Frontal cortex (tissue), 4 donors: ENCODE results near the gene VENTX. TPM values are rescaled to one million over a fixed set of nuclear protein-coding genes. Genes with fewer than 3 reads are reported as not detected.

Source experiments
- DNase-seq, 2 donors: peaks; one replicate each; pipeline ENCODE4 v3.0.0; 2012; ENCODE audit warnings: low spot score in 2 of 2
- FAIRE-seq: peaks from 2 replicates; lab custom pipeline; 2012; peaks lifted over from hg19 to GRCh38; lab: Jason Lieb, UNC
- total RNA-seq: library from RNA; depleted of rRNA; stranded (reverse); fragments of >200 nt; gene quantifications from one replicate; pipeline ENCODE4 v1.2.3, GENCODE V29; 2014
- donor health status: control.
- donor health status: control.
- donor health status: control.

The VENTX gene
- total RNA-seq, 1 donor from 2014 or later = not detected

DNA sequence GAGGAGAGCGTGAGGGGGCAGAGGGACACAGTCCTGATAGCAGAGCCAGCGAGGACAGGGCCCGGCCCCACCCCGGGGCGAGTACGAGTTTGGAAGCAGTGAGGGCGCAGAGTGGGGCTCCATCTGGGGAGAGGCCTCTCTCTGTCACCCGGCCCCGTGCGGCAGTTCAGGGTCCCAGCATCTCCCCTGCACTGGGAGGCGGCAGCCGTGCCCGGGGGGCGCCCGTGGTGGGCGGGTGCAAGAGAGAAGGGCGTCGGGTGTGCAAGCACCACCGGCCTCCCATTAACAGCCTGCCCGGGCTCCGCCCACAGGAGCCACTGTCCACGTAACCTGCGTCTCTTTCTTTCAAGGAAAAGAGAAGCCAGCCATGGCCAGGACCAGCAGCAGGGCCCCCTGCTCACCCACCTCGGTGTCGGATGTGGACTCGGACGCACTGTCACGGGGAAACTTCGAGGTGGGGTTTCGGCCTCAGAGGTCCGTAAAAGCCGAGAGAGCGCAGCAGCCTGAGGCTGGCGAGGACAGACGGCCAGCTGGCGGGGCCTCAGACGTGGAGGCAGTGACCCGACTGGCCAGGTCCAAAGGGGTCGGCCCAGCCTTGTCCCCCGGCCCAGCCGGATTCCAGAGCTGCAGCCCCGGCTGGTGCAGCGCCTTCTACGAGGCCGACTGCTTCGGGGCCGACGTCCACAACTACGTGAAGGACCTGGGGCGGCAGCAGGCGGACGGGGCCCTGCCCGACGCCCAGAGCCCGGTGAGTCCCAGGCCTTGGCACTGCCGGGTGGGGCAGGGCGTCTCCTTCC lies 36.3 kb upstream of the VENTX start:
- FAIRE-seq (no peak), DNase-seq (no peak)

DNA sequence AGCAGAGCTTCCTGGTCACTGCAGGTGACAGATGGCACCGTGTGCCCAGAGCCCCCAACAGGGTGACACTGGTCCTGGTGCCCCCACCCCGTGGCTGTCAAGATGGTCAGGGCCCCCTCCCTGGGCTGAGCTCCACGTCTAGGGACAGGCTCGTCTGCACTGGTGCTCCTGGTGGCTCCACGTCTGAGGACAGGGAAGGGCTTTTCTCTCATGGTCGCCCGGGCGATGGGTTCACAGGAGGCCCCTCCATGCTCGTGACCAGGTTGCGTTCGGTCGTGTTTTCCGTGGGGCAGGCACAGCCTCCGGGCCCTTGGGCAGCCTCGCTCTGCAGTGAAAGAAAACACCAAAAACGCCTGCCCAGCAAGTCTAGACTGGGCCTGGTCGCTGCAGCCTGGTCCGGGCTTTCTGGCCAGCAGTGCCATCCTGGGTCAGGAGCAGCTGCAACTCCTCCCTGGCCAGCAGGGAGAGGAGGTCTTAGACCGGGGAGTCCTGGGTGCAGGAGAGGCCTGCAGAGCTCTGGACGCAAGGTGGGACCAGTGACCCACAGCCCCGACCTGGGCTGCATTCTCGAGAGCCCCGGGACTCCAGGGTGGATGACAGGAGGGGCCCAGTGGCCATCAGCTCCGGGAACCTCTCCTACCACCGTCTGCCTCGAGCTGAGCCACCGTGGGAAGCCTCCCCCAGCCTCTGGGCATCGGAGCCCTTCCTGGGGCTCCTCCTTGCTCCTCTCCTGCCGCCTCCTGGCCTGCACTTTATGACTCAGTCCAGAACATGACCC lies 35.5 kb upstream of the VENTX start:
- no peak for FAIRE-seq
- DNase-seq = no peak

DNA sequence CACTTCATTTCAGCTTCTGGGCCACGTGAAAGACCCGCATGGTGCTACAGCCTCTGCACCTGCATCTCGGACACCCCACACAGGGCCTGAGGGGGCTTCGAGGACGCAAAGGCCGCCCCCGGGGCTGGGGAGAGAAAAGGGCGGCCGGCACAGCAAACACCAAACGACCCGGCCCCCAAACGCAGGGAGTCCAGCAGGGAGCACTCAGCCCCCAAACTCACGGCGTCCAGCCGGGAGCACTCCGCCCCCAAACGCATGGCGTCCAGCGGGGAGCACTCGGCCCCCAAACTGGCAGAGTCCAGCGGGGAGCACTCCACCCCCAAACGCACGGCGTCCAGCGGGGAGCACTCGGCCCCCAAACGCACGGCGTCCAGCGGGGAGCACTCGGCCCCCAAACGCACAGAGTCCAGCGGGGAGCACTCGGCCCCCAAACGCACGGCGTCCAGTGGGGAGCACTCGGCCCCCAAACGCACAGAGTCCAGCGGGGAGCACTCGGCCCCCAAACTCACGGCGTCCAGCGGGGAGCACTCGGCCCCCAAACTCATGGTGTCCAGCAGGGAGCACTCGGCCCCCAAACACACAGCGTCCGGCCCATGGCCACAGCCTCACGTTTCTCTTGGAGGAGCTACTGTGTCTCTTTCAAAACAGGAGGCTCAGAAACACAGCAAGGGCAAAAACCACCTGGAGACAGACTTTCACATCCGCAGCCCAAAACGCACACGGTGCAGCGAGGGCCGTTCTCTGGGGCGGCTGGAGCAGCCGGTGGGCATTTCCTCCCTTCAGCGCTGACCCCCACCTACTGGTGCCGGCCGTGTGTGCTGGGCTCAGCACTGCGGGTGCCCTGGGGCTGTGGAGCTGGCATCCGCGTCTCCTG lies 34.6 kb upstream of the VENTX start:
- FAIRE-seq (no peak), DNase-seq (no peak)

DNA sequence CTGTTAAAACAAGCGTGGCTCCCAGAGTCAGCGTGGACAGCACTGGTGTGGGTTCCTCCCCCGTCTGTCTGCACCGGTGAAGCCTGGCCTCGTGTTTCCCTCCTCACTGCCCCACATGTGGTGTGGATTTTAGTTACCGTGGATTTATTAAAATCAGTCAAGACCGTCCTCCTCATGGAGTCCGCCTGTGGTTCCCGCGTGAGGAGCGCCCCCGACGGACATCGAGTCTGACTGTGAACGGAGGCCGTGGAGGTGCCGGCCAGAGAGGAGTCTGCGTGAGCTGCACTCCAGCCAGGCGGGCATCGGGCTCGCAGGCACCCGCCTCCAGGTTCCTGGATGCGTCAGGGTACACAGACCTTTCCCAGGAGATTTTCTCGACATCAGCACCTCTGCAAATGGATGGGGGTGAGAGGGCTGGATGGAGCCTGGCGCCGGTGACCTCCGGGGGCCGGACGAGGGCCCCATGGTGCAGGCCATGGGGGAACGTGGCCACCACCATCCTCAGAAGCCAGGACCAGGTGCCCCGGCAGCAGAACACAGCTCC lies 33.9 kb upstream of the VENTX start:
- no peak for FAIRE-seq
- DNase-seq = no peak

DNA sequence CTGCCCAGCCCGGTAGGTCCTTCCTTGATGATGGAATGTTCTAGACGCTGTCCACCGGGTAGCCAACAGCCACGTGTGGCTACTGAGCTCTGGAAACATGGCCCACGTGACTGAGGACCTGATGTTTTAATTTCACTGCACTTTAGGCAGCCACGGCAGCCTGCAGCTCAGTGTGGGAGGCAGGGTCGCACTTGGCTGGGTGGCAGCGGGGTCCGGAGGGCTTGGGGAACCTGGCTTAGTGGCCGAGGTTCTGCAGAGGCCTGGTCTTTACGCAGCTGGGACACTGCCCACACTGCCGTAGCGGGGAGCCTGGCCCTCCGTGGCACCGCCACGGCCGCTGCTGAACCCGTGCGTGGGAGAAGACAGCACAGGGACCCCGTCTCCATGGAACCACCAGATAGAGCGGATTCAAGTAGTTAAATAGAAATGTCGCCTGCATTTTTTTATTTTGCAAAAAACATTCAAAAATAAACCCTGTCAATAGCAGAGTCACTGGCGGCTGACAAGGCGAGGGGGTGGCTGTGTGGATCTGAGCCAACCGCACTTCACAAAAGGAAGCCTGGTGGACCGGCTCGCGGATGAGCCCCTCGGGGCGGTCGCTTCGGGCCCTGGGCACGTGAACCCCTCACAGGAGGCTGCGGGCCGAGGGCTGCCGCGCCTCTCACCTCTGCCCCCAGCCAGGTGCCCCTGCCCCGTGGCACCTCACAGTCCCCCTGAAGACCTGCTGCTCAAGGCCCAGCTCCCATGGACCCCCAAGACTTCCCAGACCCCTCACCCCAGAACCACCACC lies 33.2 kb upstream of the VENTX start:
- DNase-seq (no peak), FAIRE-seq (no peak)

DNA sequence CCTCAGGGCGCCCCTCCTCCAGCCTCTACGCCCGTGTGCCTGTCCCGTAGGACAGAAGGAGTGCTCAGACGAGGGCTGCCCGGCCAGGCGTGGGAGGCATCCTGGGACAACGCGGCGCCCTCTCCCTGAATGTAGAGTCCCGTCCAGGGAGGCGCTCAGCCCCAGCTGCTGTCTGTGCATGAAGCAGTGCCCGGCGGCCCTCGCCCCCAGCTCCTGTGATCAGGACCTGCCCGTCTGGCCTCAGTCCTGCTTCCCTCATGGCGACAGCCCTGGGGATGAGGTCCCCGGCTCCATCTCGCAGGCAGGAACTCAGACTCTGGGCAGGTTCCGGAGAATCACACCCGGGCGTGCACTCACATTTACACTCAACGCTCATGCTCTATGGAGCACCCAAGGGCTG lies 32.5 kb upstream of the VENTX start:
- FAIRE-seq (no peak), DNase-seq (no peak)

DNA sequence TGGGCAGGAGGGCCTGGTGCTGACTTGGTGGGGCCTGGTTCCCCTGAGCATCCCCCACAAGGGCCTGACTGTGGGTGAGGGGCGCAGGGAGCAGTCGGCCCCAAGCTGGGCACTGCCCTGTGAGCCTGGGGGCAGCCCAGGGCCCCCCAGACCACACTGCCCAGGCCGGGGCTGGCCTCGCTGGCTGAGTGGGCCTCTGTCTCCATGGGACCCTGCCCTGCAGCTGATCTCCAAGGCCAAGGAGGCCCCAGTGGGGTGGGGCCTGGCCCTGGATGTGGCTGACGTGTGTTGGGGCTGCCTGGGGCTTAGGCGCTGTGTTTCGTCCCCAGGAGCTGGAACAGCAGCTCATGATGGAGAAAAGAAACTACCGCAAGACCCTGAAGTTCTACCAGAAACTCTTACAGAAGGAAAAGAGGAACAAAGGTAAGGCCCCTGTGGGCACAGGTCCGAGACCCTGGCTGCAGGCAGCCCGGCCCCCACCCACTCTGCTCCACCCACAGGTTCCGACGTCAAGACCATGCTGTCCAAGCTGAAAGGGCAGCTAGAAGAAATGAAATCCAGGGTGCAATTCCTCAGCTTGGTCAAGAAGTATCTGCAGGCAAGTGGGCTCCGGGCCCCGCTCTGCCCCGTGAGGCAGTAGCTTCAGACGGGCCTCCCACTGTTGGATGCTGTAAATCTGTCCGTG lies 31.2 kb upstream of the VENTX start:
- DNase-seq = no peak
- FAIRE-seq = no peak

DNA sequence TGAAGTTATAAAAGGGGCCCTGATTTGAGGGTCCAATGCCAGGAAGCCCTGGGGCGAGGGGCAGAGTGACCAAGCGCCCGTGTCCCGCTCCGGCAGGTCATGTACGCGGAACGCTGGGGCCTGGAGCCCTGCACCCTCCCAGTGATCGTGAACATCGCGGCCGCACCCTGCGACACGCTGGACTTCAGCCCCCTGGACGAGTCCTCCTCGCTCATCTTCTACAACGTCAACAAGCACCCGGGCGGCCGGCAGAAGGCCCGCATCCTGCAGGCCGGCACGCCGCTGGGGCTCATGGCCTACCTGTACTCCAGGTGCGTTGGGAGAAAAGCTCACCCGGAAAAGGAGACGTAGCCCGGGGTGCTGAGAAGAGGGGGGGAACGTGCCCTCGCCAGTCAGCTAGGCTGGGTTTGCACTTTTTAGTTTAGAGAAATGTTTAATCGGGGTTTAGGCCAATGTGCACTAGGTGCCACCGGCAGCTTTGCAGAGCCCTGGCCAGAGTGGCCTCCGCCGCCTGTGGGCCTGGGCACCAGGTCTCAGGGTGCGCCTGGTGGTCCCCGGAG lies 30.5 kb upstream of the VENTX start:
- FAIRE-seq (no peak), DNase-seq (no peak)

DNA sequence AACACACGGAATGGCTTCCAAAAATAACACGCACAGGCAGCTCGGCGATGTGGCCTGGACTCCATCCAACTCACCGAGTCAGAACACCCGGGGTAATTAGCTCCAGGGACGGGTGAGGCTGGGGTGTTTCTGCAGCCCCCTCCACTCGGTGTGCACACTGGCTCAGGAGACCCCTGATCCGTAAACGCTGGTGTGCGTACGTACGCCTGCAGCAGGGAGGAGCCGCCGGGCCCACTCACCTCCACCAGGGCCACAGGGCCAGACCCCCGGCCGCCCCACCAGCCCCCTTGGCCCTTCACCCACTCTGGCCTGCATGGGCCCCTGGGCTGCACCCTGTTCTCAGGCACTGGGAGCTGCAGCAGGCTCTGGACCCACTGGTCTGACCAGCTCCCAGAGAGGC lies 30.0 kb upstream of the VENTX start:
- FAIRE-seq = no peak
- DNase-seq = no peak

DNA sequence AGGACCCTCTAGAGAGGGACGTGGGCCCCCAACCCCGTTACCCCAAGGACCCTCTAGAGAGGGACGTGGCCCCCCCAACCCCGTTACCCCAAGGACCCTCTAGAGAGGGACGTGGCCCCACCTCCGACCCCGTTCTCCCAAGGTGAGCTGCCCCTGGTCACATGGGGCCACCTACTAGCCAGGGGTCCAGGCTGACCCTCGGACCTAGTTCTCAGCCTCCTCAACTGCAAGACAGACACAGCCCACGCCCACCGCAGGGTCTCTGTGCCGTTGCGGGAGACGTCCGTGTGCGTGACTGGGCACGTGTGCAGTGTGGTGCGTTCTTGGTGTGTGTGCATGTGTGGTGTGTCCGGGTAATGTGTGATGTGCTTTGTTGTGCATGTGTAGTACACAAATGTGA lies 29.2 kb upstream of the VENTX start:
- no peak for DNase-seq
- FAIRE-seq = no peak

DNA sequence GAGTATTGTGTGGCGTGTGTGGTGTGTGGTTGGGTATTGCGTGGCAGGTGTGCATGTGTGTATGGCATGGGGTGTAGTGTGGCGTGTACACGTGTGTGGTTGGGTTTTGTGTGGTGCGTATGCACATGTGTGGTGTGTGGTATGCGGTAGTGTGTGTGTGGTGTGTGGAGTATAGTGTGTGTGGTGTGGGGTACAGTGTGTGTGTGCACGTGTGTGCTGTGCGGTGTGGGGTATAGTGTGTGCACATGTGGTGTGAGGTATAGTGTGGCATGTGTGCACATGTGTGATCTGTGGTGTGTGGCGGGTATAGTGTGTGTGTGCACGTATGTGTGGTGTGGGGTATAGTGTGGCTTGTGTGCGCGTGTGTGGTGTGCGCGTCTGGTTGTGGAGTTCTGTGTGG lies 28.5 kb upstream of the VENTX start:
- no peak for DNase-seq
- FAIRE-seq = no peak

DNA sequence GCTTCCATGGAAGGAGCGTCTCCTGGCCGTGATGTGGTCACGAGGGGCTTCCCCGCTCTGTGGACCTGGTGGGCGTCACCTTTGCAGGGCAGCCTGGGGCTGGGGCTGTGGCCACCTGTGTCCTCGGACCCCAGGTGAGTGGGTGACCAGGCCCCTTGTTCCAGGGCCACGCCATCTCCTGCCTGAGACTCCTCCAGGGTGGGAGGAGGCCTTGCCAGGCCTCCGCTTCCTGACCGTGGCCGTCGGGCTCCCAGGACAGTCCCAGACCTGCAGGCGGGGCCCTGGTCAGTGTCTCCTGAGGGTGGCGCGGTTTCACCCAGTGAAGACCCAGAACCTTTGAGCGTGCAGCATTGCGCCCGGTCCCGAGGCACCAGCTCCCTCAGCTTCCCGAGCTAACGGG lies 28.0 kb upstream of the VENTX start:
- FAIRE-seq (no peak), DNase-seq (no peak)

DNA sequence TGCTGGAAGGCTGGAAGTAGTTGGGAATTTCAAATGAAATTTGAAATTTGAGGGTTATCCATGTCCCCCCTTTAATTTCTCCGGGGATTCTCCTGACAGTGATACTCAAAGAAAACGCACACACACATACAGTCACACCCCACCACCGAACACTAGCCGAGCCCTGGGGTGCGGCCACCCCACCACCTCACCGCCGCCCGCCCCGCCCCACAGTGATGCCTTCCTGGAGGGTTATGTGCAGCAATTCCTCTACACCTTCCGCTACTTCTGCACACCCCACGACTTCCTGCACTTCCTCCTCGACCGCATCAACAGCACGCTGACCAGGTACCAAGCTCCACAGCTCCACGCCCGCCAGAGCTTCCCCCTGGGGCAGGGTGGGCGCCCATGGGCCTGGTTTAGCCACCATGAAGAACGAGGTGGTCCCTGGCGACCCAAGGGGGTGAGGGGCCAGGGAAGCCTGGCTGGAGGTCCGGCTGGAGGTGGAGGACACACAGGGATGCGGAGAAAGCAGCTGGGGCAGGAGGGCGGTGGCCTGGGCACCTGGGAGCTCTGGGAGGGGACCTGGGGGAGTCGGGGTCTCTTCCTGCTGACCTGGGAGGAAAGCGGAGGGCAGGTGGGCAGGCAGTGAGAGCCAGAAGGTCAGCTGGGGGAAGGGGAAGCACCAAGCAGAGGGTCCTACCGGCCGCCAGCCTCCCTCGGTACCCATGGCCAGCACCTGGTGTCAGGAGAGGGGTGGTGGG lies 27.1 kb upstream of the VENTX start:
- DNase-seq (no peak), FAIRE-seq (no peak)

DNA sequence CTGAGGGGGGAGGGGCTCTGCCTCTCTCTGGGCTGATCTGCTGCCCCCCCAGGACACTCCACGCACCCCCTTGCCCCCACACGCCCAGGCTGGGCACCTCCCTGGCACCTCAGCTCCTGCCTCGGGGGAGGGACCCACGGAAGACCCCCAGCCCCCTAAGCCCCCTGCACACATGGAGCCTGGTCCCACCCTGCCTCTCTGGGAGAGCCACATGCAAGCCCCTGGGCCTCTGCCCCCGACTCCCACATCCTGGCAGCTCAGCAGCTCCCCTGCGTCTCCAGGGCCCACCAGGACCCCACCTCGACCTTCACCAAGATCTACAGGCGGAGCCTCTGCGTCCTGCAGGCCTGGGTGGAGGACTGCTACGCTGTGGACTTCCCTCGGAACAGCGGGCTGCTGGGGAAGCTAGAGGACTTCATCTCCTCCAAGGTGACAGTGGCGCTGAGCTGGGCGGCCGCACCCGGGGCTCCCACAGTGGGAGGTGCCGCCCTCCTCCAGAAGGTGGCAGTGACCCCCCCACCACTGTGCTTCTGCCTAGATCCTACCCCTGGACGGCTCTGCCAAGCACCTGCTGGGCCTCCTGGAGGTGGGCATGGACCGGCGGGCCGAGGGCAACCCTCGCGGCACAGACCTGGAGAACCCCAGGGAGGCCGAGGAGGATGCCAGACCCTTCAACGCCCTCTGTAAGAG lies 26.4 kb upstream of the VENTX start:
- FAIRE-seq (no peak), DNase-seq (no peak)

DNA sequence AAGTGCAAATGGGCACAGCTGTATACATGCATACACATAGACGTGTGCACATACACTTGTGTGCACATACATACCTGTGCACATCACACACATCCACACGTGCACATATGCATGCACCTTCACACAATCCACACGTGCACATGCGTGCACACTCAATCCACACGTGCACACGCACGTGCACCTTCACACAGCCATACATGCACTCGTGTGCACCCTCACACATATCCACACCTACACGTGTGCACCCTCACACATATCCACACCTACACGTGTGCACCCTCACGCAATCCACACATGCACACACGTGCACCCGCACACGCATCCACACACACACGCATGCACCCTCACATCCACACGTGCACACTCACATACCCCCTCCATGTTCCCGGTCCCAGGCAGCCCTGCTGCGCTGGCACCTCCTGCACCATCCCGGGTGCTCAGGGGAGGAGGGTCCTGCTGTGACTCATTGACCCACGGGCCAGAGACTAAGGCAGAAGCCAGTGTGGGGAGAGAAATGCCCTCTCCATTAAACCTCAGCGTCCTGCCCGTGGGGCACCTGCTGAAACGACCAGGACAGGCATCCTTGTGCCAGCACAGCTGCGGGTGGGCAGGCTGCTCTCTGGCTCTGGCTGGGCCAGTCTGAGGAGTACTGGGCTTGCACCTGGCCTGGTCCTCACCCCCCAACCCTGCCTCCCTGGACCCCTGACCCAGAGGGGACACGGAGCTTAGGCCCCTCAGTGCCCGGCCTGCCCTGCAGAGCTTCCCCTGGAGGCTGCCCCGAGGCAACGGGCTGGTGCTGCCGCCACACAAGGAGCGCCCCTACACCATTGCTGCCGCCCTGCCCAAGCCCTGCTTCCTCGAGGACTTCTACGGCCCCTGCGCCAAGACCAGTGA lies 25.4 kb upstream of the VENTX start:
- no peak for FAIRE-seq
- no peak for DNase-seq

DNA sequence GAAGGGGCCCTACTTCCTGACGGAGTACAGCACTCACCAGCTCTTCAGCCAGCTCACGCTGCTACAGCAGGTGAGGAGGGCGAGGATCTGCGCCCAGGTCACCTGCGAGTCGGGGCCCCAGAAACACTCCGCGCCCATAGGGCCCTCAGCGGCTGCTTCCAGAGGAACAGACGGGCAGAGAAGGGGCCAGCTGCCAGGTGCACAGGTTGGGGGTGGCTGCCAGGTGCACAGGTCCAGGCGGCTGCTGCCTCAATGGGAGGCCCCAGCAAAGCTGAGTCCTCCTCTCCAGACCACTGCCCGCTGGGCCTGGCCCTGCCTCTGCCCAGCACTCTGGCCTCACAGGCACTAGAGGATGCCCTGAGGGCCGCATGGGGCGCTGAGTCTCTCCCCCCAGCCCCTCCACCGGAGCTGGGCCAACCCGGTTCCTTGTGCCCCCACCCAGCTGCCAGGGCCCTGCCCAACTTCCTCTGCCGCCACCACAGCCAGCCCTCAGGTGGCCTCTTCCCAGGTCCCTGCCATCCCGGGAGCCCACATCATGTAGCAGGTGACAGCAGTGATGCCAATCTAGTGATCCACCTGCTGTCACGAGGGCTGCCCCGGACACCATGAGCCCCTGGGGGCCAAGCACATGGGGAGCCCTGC lies 24.7 kb upstream of the VENTX start:
- FAIRE-seq (no peak), DNase-seq (no peak)
